GM12878 (cell line): ENCODE measurements around the gene SBNO1. TPM values are rescaled to one million over a fixed set of nuclear protein-coding genes. Genes with fewer than 3 reads are reported as not detected.

ENCODE experiments used
- ATAC-seq: fragments of 200-7000 bp; cut with Tn5 transposase; 3 replicates; pipeline ENCODE4 v1.9.1; 2020; ENCODE audit warnings: mild to moderate bottlenecking, moderate library complexity
- BruUV-seq: library from RNA; stranded (reverse); fragments of 400-500 nt; replicated peaks from 2 replicates; lab custom pipeline; 2021; lab: Mats Ljungman, UMichigan
- CTCF ChIA-PET: fragments of 300-600 bp; sonication (Branson Sonifier 250); formaldehyde crosslinking; extraction: SDS; loops from one replicate; lab custom pipeline; 2021; ENCODE audit warnings: inconsistent platforms; lab: Yijun Ruan, JAX
- POLR2A ChIA-PET: fragments of 350-600 bp; formaldehyde crosslinking; extraction: SDS; loops from one replicate; lab custom pipeline; 2021; ENCODE audit warnings: inconsistent platforms; lab: Charles Lee
- RAD21 ChIA-PET: fragments of 300-600 bp; sonication (Branson Sonifier 250); formaldehyde crosslinking; loops from one replicate; lab custom pipeline; 2023; ENCODE audit warnings: antibody characterized with exemption; ENCODE audit not compliant: unreplicated experiment; lab: Charles Lee
- SMC1A ChIA-PET: fragments of 300-600 bp; sonication (Branson Sonifier 250); formaldehyde crosslinking; loops from one replicate; lab custom pipeline; 2023; ENCODE audit not compliant: unreplicated experiment, uncharacterized antibody; lab: Charles Lee
- DNase-seq: peaks from one replicate; pipeline ENCODE4 v3.0.0-alpha.2; 2011; ENCODE audit warnings: low read depth, low spot score
- FAIRE-seq: peaks from 3 replicates; lab custom pipeline; 2011; peaks lifted over from hg19 to GRCh38; lab: Jason Lieb, UNC
- H2AFZ ChIP-seq: 2 replicates; pipeline ENCODE4 v1.6.0; 2011; ENCODE audit warnings: low read depth, low read length, control low read depth; ENCODE audit not compliant: control insufficient read depth
- H3K27ac ChIP-seq: 2 replicates; pipeline ENCODE4 v1.5.1; 2011; ENCODE audit warnings: control low read depth; ENCODE audit not compliant: control insufficient read depth, insufficient read depth
- H3K27me3 ChIP-seq, 2 experiments: replicated peaks in 1 of 2; 2 replicates each; pipeline versions ENCODE4 v1.6.0 to v1.6.1; 2011; ENCODE audit warnings: low read length in 1 of 2; ENCODE audit not compliant: control insufficient read depth in 2 of 2, insufficient read depth in 2 of 2
- H3K36me3 ChIP-seq, 2 experiments: 2 replicates each; pipeline ENCODE4 v1.5.1; 2011; ENCODE audit warnings: low read length in 1 of 2; ENCODE audit not compliant: control insufficient read depth in 2 of 2, insufficient read depth in 2 of 2
- H3K4me1 ChIP-seq: 2 replicates; pipeline ENCODE4 v1.6.1; 2011; ENCODE audit warnings: mild to moderate bottlenecking, low read length, moderate library complexity, mixed read lengths; ENCODE audit not compliant: control insufficient read depth, insufficient read depth
- H3K4me2 ChIP-seq: 2 replicates; pipeline ENCODE4 v1.6.0; 2011; ENCODE audit warnings: control low read depth; ENCODE audit not compliant: control insufficient read depth, insufficient read depth
- H3K4me3 ChIP-seq: fragments of 200-600 bp; sonication (generic); 2 replicates; pipeline ENCODE4 v1.5.1; 2016
- H3K79me2 ChIP-seq: 2 replicates; pipeline ENCODE4 v1.6.0; 2011; ENCODE audit warnings: low read length; ENCODE audit not compliant: control insufficient read depth, insufficient read depth
- H3K9ac ChIP-seq: 2 replicates; pipeline ENCODE4 v1.8.0; 2011; ENCODE audit warnings: low read length, control low read depth, mixed read lengths; ENCODE audit not compliant: control insufficient read depth, insufficient read depth
- H3K9me3 ChIP-seq: replicated peaks from 3 replicates; pipeline ENCODE4 v1.5.1; 2011; ENCODE audit warnings: mild to moderate bottlenecking, low read length; ENCODE audit not compliant: control insufficient read depth, insufficient read depth
- H4K20me1 ChIP-seq: 2 replicates; pipeline ENCODE4 v1.6.0; 2011; ENCODE audit not compliant: control insufficient read depth, insufficient read depth
- ESRRA ChIP-seq: IDR thresholded peaks from 2 replicates; pipeline ENCODE4 v1.6.1; 2012; ENCODE audit warnings: mild to moderate bottlenecking, low read length, improper control_type of control experiment
- ETV6 ChIP-seq, 2 experiments: fragments of 450-650 bp in 1 of 2; IDR thresholded peaks in 1 of 2; conservative IDR thresholded peaks in 1 of 2; 2 replicates each; pipeline ENCODE4 v1.6.1; 2014; ENCODE audit warnings: antibody characterized with exemption in 1 of 2, borderline replicate concordance in 1 of 2, low read depth in 1 of 2, mild to moderate bottlenecking in 1 of 2, moderate library complexity in 1 of 2
- FOXM1 ChIP-seq: IDR thresholded peaks from 2 replicates; pipeline ENCODE4 v1.6.1; 2012; ENCODE audit warnings: low read depth, mild to moderate bottlenecking, inconsistent platforms, low read length, moderate library complexity
- KAT2A ChIP-seq: conservative IDR thresholded peaks from 2 replicates; pipeline ENCODE4 v1.6.1; 2011; ENCODE audit warnings: low read depth, low read length; ENCODE audit not compliant: control insufficient read depth
- MTA3 ChIP-seq: IDR thresholded peaks from 2 replicates; pipeline ENCODE4 v1.6.1; 2012; ENCODE audit warnings: low read length, inconsistent platforms, borderline replicate concordance
- MXI1 ChIP-seq: fragments of 150-350 bp; IDR thresholded peaks from 2 replicates; pipeline ENCODE4 v1.6.1; 2011; ENCODE audit warnings: low read depth, mild to moderate bottlenecking, inconsistent platforms, low read length, improper control_type of control experiment
- RFX5 ChIP-seq: IDR thresholded peaks from 2 replicates; pipeline ENCODE4 v1.6.1; 2011; ENCODE audit warnings: low read depth, low read length, improper control_type of control experiment
- TCF12 ChIP-seq: IDR thresholded peaks from 2 replicates; pipeline ENCODE4 v1.6.1; 2011; ENCODE audit warnings: low read depth, mild to moderate bottlenecking, low read length
- USF1 ChIP-seq: IDR thresholded peaks from 2 replicates; pipeline ENCODE4 v1.6.1; 2011; ENCODE audit warnings: borderline replicate concordance, low read depth, mild to moderate bottlenecking, moderate library complexity, mixed read lengths, low read length; ENCODE audit not compliant: insufficient read depth; ENCODE audit errors: extremely low read length
- ZZZ3 ChIP-seq: IDR thresholded peaks from 2 replicates; pipeline ENCODE4 v1.6.1; 2011; ENCODE audit warnings: low read depth; ENCODE audit not compliant: control insufficient read depth, insufficient read length
- WGBS: methylation state at CpG from one replicate; pipeline ENCODE4 v1.1.6; 2016; ENCODE audit warnings: low lambda C conversion rate; ENCODE audit not compliant: insufficient replicate concordance, insufficient coverage; ENCODE audit errors: missing lambda C conversion rate; 5-methylcytosine and 5-hydroxymethylcytosine counted together
- in situ Hi-C: fragments of 300-500 bp; cut with MboI; formaldehyde crosslinking; loops from 9 replicates; pipeline ENCODE4 v1.14.3; 2018; ENCODE audit warnings: mixed read lengths
- intact Hi-C: fragments of 100-400 bp; cut with micrococcal nuclease; formaldehyde crosslinking; loops from one replicate; pipeline ENCODE4 v1.14.2; 2022; ENCODE audit not compliant: unreplicated experiment
- polyA plus RNA-seq, 11 experiments: library from polyadenylated mRNA; depleted of rRNA in 4 of 11; unstranded in 6 of 11; stranded (reverse) in 5 of 11; fragments of >200 nt; fragmentation: Nextera tagmentation in 4 of 11; fragmentation: Illumina TruSeq in 1 of 11; extraction: Ambion mirVana in 4 of 11; extraction: Trizol in 1 of 11; gene quantifications; 1 replicate in 1 of 11; 2 replicates in 10 of 11; pipeline versions ENCODE4 v1.2.1 to v1.2.3, GENCODE V29; 2011 to 2016; ENCODE audit warnings: inconsistent platforms in 2 of 11, missing spikeins in 2 of 11, low read depth in 1 of 11
- total RNA-seq, 4 experiments: library from RNA; depleted of rRNA in 3 of 4; stranded (reverse); fragments of >200 nt in 3 of 4; fragmentation: Illumina TruSeq in 1 of 4; extraction: Trizol in 1 of 4; gene quantifications; 2 replicates each; pipeline versions ENCODE4 v1.2.1 to v1.2.3, GENCODE V29; 2013 to 2021

Gene SBNO1
- total and polyA plus RNA-seq, 10 of the 15 experiments (the other 5 are each of a cell fraction or from before 2014, with no cell fraction given) = 7.5 to 39.7 (median 20.9) TPM

- in situ Hi-C loops (no loop called here), intact Hi-C loops (no loop called here)
- no TSS peak for BruUV-seq
- Histone ChIP-seq H3K4me3 (no peak overlapping the region), H3K4me1 (peaks cover 6% of the 10 kb centered on the region; the same call in 1 of the 2 replicates), H3K9me3 (no peaks in the 10 kb centered on the region), H3K36me3 (peaks cover 24 to 25% of the 10 kb centered on the region in 2 experiments), H3K79me2 (peaks cover 24% of the 10 kb centered on the region), H4K20me1 (peaks cover 2% of the 10 kb centered on the region; the same call in 1 of the 2 replicates), H2AFZ (no peak overlapping the region), H3K27me3 (no peaks in the 10 kb centered on the region), H3K4me2 (no peak overlapping the region), H3K9ac (no peak overlapping the region), H3K27ac (no peak overlapping the region)
- FAIRE-seq (no peak), DNase-seq (no peak), ATAC-seq (no peak)
- TF ChIP-seq KAT2A = no peak
- TF ChIP-seq FOXM1 = no peak
- TF ChIP-seq ETV6 (conservative IDR thresholded peaks at IDR 0.05 in 1 of 2, IDR thresholded peaks at IDR 0.05 in 1 of 2; ENCODE audit: borderline replicate concordance in 1 of 2, low read depth in 1 of 2) = no peak
- TF ChIP-seq TCF12 = no peak
- TF ChIP-seq RFX5 = no peak
- no peak for TF ChIP-seq USF1
- no peak for TF ChIP-seq MXI1
- no peak for TF ChIP-seq ESRRA
- no peak for TF ChIP-seq ZZZ3
- TF ChIP-seq MTA3 = no peak
- ChIA-PET POLR2A (interaction anchor here (0.6 kb wide), 1 partner anchor 36 kb away, joined by 4 read pairs; no protein-coding TSS in a partner anchor), RAD21 (no interaction called here), SMC1A (no interaction called here), CTCF (no interaction called here)
- WGBS = 84% methylated on average over 3 of the region's 4 CpGs
Observed at GRCh38 chr12:123393747-123394146, 29.1 kb upstream of the SBNO1 start.
